ENCODE data around the gene EFNA1. TPM values are rescaled to one million over a fixed set of nuclear protein-coding genes. Genes with fewer than 3 reads are reported as not detected.
"Not testable (repeated sequence)": the region's sequence is repeated elsewhere in the genome, so short reads cannot be mapped to it uniquely, and the experiment has no call there.

Gene EFNA1
- total and polyA plus RNA-seq, 7 donors = 15.5 to 112 (median 22.5) TPM

GRCh38 chr1:155116113-155116764 lies 11.4 kb upstream of the EFNA1 start:
- H3K36me3 ChIP-seq = no peaks in the 10 kb centered on the region
- intact Hi-C loops (cut with DNase I) = no loop called here
- H3K27me3 ChIP-seq = peaks cover 0 to 4% (median 0%) of the 10 kb centered on the region in 3 donors
- DNase-seq = no peak
- H3K27ac ChIP-seq = no peak overlapping the region
- H3K9me3 ChIP-seq = no peaks in the 10 kb centered on the region
- TF ChIP-seq POLR2A (IDR thresholded peaks at IDR 0.05) (no peak), EP300 (IDR thresholded peaks at IDR 0.05) (no peak), POLR2AphosphoS5 (IDR thresholded peaks at IDR 0.05) (no peak), CTCF (IDR thresholded peaks at IDR 0.05) (no peak)
- no peak overlapping the region for H3K4me3 ChIP-seq
- H3K4me1 ChIP-seq = no peaks in the 10 kb centered on the region
- 46 to 70% methylated on average over 5 of the region's 5 CpGs for WGBS, 2 donors

DNA sequence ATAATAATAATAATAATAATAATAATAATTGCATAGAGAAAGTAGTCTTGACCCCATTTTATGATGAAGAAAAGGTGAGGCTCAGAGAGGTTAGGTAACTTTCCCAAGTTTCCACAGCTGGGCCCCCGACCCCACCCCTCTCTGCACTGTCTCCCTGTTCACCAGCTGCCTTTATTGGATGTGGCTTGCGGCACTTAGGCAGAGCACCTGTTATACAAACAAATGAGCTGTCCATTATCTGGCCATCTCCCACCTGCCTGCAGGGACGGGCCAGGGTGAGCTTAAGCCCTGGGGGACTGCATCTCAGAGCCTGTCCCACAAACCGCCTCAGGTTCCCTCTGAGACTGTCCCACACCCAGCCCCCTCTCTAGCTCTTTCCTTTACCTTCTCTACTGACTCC lies 10.1 kb upstream of the EFNA1 start:
- intact Hi-C loops (cut with DNase I) = no loop called here
- no peaks in the 10 kb centered on the region for H3K36me3 ChIP-seq
- H3K4me3 ChIP-seq = no peak overlapping the region
- H3K9me3 ChIP-seq = no peaks in the 10 kb centered on the region
- H3K27ac ChIP-seq = no peak overlapping the region
- TF ChIP-seq EP300 (IDR thresholded peaks at IDR 0.05) (no peak), POLR2AphosphoS5 (IDR thresholded peaks at IDR 0.05) (no peak), CTCF (IDR thresholded peaks at IDR 0.05) (no peak), POLR2A (IDR thresholded peaks at IDR 0.05) (no peak)
- no peak for DNase-seq
- H3K4me1 ChIP-seq = no peaks in the 10 kb centered on the region
- H3K27me3 ChIP-seq = peaks cover 0 to 4% (median 0%) of the 10 kb centered on the region in 3 donors
- WGBS, 2 donors = 28 to 66% methylated on average over 4 of the region's 4 CpGs

GRCh38 chr1:155118090-155118489 lies 9.6 kb upstream of the EFNA1 start:
- H3K4me1 ChIP-seq; H3K27me3 ChIP-seq; H3K27ac ChIP-seq; DNase-seq; H3K4me3 ChIP-seq; intact Hi-C loops (cut with DNase I); H3K36me3 ChIP-seq; H3K9me3 ChIP-seq: not testable (repeated sequence)
- WGBS, 2 donors = 86 to 91% methylated on average over 7 of the region's 7 CpGs

DNA sequence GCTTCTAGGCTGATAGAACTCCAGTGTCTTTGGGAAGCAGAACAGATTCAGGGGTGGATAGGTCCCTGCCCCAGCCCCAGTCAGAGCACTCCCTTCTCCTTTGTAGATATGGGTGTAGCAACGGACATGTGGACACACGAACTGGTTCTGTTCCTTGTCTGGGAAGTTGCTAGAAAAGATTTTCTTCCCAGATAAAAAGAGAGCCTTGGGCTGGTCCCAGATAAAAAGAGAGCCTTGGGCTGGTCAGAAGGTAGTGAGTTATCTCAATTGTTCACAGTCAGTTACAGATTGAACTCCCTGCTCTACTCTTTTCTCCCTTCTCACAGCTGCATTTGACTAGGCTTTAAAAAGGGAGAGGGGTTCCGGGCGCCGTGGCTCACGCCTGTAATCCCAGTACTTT lies 7.4 kb upstream of the EFNA1 start:
- WGBS, 2 donors = 58 to 75% methylated on average over 6 of the region's 6 CpGs
- Histone ChIP-seq H3K9me3 (no peaks in the 10 kb centered on the region), H3K4me3 (no peak overlapping the region), H3K36me3 (no peaks in the 10 kb centered on the region), H3K4me1 (no peaks in the 10 kb centered on the region), H3K27me3 (peaks cover 0 to 4% (median 0%) of the 10 kb centered on the region in 3 donors), H3K27ac (no peak overlapping the region)
- DNase-seq = no peak
- intact Hi-C loops (cut with DNase I) = no loop called here
- TF ChIP-seq POLR2A (IDR thresholded peaks at IDR 0.05) = no peak

DNA sequence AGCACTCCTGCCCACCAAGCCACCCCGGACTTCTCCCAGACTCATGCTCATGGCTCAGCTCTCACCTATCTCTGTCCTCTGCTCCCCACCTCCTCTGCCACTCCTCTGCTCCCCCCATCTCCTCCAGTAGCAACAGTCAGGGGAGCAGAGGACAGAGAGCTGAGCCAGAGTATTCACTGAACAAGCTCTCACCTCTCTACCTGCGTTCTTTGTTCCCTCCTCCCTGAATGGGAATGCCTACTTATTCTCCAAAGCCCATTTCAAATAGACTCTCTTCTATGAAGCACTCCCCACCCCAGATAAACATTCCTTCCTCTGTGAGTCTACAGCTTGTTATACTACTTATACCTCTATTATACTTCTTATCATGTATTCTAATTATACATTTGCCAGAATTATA lies 6.4 kb upstream of the EFNA1 start:
- intact Hi-C loops (cut with DNase I) = no loop called here
- DNase-seq = no peak
- WGBS, 2 donors = 72 to 81% methylated on average over 2 of the region's 2 CpGs

More for the DNA sequence above, 6.4 kb upstream of the EFNA1 start:
- Histone ChIP-seq H3K27ac (no peak overlapping the region), H3K4me3 (no peak overlapping the region), H3K9me3 (no peaks in the 10 kb centered on the region), H3K4me1 (peaks cover 0 to 10% (median 6%) of the 10 kb centered on the region in 4 donors), H3K36me3 (no peaks in the 10 kb centered on the region), H3K27me3 (peaks cover 0 to 3% (median 0%) of the 10 kb centered on the region in 3 donors)
- TF ChIP-seq EP300 (IDR thresholded peaks at IDR 0.05) (no peak), CTCF (IDR thresholded peaks at IDR 0.05) (no peak), POLR2A (IDR thresholded peaks at IDR 0.05) (no peak), POLR2AphosphoS5 (IDR thresholded peaks at IDR 0.05) (no peak)

All from sigmoid colon (tissue), 7 donors.